ENCODE results near the gene CKLF. TPM values are rescaled to one million over a fixed set of nuclear protein-coding genes. Genes with fewer than 3 reads are reported as not detected.
A peak's percentile ranks its signal among the peaks of the same experiment; 100 is the strongest.
"Not testable (repeated sequence)": the region's sequence is repeated elsewhere in the genome, so short reads cannot be mapped to it uniquely, and the experiment has no call there.

CKLF gene
- polyA plus RNA-seq, 3 donors from 2014 or later, result 226 to 318 (median 229) TPM

- Mint-ChIP-seq H3K4me1 (peaks cover 15 to 20% of the 10 kb centered on the region in 2 donors), H3K9me3 (peaks cover 0 to 1% (median 0%) of the 10 kb centered on the region in 6 donors), H3K27ac (peak overlapping the region in 5 of 6 donors; percentile 12 to 82 (median 60)), H3K36me3 (peaks cover 0 to 4% (median 0%) of the 10 kb centered on the region in 3 donors), H3K4me3 (peak overlapping the region; percentile 75 to 90 (median 79)), H3K27me3 (ENCODE audit: low read depth in 3 of 3) (peaks cover 7 to 10% (median 8%) of the 10 kb centered on the region in 3 donors)
- peak; percentile 66 to 78 (median 72) for DNase-seq
Observed at GRCh38 chr16:66588981-66589713, 36.8 kb downstream of the CKLF start.

GRCh38 chr16:66590322-66590721, 37.9 kb downstream of the CKLF start:
- H3K27ac Mint-ChIP-seq, result peak overlapping the region in 4 of 6 donors; percentile 9 to 77 (median 61)
- DNase-seq, result peak; percentile 26 to 34 (median 32)
- H3K27me3 Mint-ChIP-seq (ENCODE audit: low read depth in 3 of 3), result peaks cover 7 to 12% (median 7%) of the 10 kb centered on the region in 3 donors
- peaks cover 0 to 4% (median 0%) of the 10 kb centered on the region in 3 donors for H3K36me3 Mint-ChIP-seq
- peak overlapping the region; percentile 75 to 90 (median 79) for H3K4me3 Mint-ChIP-seq
- H3K4me1 Mint-ChIP-seq, result peaks cover 15 to 20% of the 10 kb centered on the region in 2 donors
- H3K9me3 Mint-ChIP-seq, result peaks cover 0 to 1% (median 0%) of the 10 kb centered on the region in 6 donors

- H3K4me3 Mint-ChIP-seq, result peak overlapping the region in 2 of 5 donors; percentile 79 to 80
- H3K36me3 Mint-ChIP-seq, result peaks cover 0 to 4% (median 0%) of the 10 kb centered on the region in 3 donors
- peaks cover 0 to 1% (median 0%) of the 10 kb centered on the region in 6 donors for H3K9me3 Mint-ChIP-seq
- no peak overlapping the region for H3K27ac Mint-ChIP-seq
- peaks cover 7 to 12% (median 7%) of the 10 kb centered on the region in 3 donors for H3K27me3 Mint-ChIP-seq (ENCODE audit: low read depth in 3 of 3)
- peaks cover 15 to 20% of the 10 kb centered on the region in 2 donors for H3K4me1 Mint-ChIP-seq
- no peak for DNase-seq
Observed at GRCh38 chr16:66591018-66591417, 38.6 kb downstream of the CKLF start.

GRCh38 chr16:66592241-66592640, 39.9 kb downstream of the CKLF start:
- peaks cover 0 to 4% (median 0%) of the 10 kb centered on the region in 3 donors for H3K36me3 Mint-ChIP-seq
- H3K4me3 Mint-ChIP-seq, result no peak overlapping the region
- DNase-seq, result no peak
- H3K9me3 Mint-ChIP-seq, result peaks cover 0 to 1% (median 0%) of the 10 kb centered on the region in 6 donors
- peaks cover 7 to 12% (median 7%) of the 10 kb centered on the region in 3 donors for H3K27me3 Mint-ChIP-seq (ENCODE audit: low read depth in 3 of 3)
- no peak overlapping the region for H3K27ac Mint-ChIP-seq
- H3K4me1 Mint-ChIP-seq, result peaks cover 15 to 20% of the 10 kb centered on the region in 2 donors

- no peak overlapping the region for H3K4me3 Mint-ChIP-seq
- no peak for DNase-seq
- no peaks in the 10 kb centered on the region for H3K9me3 Mint-ChIP-seq
- peaks cover 7 to 9% (median 7%) of the 10 kb centered on the region in 3 donors for H3K27me3 Mint-ChIP-seq (ENCODE audit: low read depth in 3 of 3)
- peaks cover 15 to 20% of the 10 kb centered on the region in 2 donors for H3K4me1 Mint-ChIP-seq
- H3K27ac Mint-ChIP-seq, result no peak overlapping the region
- H3K36me3 Mint-ChIP-seq, result peaks cover 0 to 4% (median 0%) of the 10 kb centered on the region in 3 donors
Observed at GRCh38 chr16:66592814-66593213, 40.4 kb downstream of the CKLF start.

- DNase-seq, result no peak
- H3K4me1 Mint-ChIP-seq, result peaks cover 9 to 12% of the 10 kb centered on the region in 2 donors
- H3K4me3 Mint-ChIP-seq, result no peak overlapping the region
- peaks cover 0 to 4% (median 0%) of the 10 kb centered on the region in 3 donors for H3K36me3 Mint-ChIP-seq
- H3K27ac Mint-ChIP-seq, result no peak overlapping the region
- H3K9me3 Mint-ChIP-seq, result no peaks in the 10 kb centered on the region
- peaks cover 4 to 7% (median 5%) of the 10 kb centered on the region in 3 donors for H3K27me3 Mint-ChIP-seq (ENCODE audit: low read depth in 3 of 3)
Observed at GRCh38 chr16:66594739-66595138, 42.4 kb downstream of the CKLF start.

GRCh38 chr16:66596559-66596958, 44.2 kb downstream of the CKLF start:
- not testable (repeated sequence) for H3K9me3 Mint-ChIP-seq; H3K36me3 Mint-ChIP-seq; H3K4me3 Mint-ChIP-seq; H3K27ac Mint-ChIP-seq; DNase-seq; H3K4me1 Mint-ChIP-seq; H3K27me3 Mint-ChIP-seq (ENCODE audit: low read depth in 3 of 3)

- Mint-ChIP-seq H3K36me3 (peaks cover 0 to 7% (median 4%) of the 10 kb centered on the region in 3 donors), H3K27me3 (ENCODE audit: low read depth in 3 of 3) (peaks cover 0 to 3% (median 2%) of the 10 kb centered on the region in 3 donors), H3K9me3 (no peaks in the 10 kb centered on the region), H3K4me1 (no peaks in the 10 kb centered on the region), H3K27ac (no peak overlapping the region), H3K4me3 (no peak overlapping the region)
- DNase-seq, result no peak
Observed at GRCh38 chr16:66596986-66597848, 44.8 kb downstream of the CKLF start.

GRCh38 chr16:66598111-66598510, 45.7 kb downstream of the CKLF start:
- H3K9me3 Mint-ChIP-seq, result no peaks in the 10 kb centered on the region
- peaks cover 0 to 7% (median 4%) of the 10 kb centered on the region in 3 donors for H3K36me3 Mint-ChIP-seq
- peaks cover 4 to 6% of the 10 kb centered on the region in 2 donors for H3K4me1 Mint-ChIP-seq
- H3K4me3 Mint-ChIP-seq, result no peak overlapping the region
- no peak for DNase-seq
- no peak overlapping the region for H3K27ac Mint-ChIP-seq
- peaks cover 0 to 3% (median 2%) of the 10 kb centered on the region in 3 donors for H3K27me3 Mint-ChIP-seq (ENCODE audit: low read depth in 3 of 3)

- Mint-ChIP-seq H3K9me3 (no peaks in the 10 kb centered on the region), H3K27ac (no peak overlapping the region), H3K4me3 (no peak overlapping the region), H3K27me3 (ENCODE audit: low read depth in 3 of 3) (peaks cover 5 to 11% (median 6%) of the 10 kb centered on the region in 3 donors), H3K36me3 (peaks cover 0 to 7% (median 0%) of the 10 kb centered on the region in 3 donors), H3K4me1 (peaks cover 10 to 15% of the 10 kb centered on the region in 2 donors)
- DNase-seq, result no peak
Observed at GRCh38 chr16:66599726-66600125, 47.4 kb downstream of the CKLF start.

GRCh38 chr16:66600477-66600876, 48.1 kb downstream of the CKLF start:
- Mint-ChIP-seq H3K36me3 (peaks cover 0 to 7% (median 0%) of the 10 kb centered on the region in 3 donors), H3K9me3 (no peaks in the 10 kb centered on the region), H3K4me3 (no peak overlapping the region), H3K27me3 (ENCODE audit: low read depth in 3 of 3) (peaks cover 5 to 11% (median 6%) of the 10 kb centered on the region in 3 donors), H3K27ac (peak overlapping the region in 1 of 6 donors; percentile 32), H3K4me1 (peaks cover 10 to 15% of the 10 kb centered on the region in 2 donors)
- DNase-seq, result no peak

GRCh38 chr16:66601471-66601870, 49.1 kb downstream of the CKLF start:
- Mint-ChIP-seq H3K4me3 (no peak overlapping the region), H3K27ac (no peak overlapping the region), H3K4me1 (peaks cover 18 to 23% of the 10 kb centered on the region in 2 donors), H3K36me3 (peaks cover 0 to 7% (median 0%) of the 10 kb centered on the region in 3 donors), H3K9me3 (no peaks in the 10 kb centered on the region), H3K27me3 (ENCODE audit: low read depth in 3 of 3) (peaks cover 5 to 16% (median 6%) of the 10 kb centered on the region in 3 donors)
- DNase-seq, result no peak

- H3K27ac Mint-ChIP-seq, result peak overlapping the region; percentile 80 to 91 (median 90)
- H3K4me3 Mint-ChIP-seq, result peak overlapping the region; percentile 87 to 96 (median 90)
- peak; percentile 71 to 80 (median 74) for DNase-seq
- peaks cover 39 to 44% of the 10 kb centered on the region in 2 donors for H3K4me1 Mint-ChIP-seq
- peaks cover 6 to 17% (median 7%) of the 10 kb centered on the region in 3 donors for H3K27me3 Mint-ChIP-seq (ENCODE audit: low read depth in 3 of 3)
- H3K36me3 Mint-ChIP-seq, result peaks cover 0 to 7% (median 0%) of the 10 kb centered on the region in 3 donors
- H3K9me3 Mint-ChIP-seq, result no peaks in the 10 kb centered on the region
Observed at GRCh38 chr16:66603537-66604375, 51.4 kb downstream of the CKLF start.

Measured in immature natural killer cell (primary cell).